ENCODE data around the gene CCDC34. TPM values are rescaled to one million over a fixed set of nuclear protein-coding genes. Genes with fewer than 3 reads are reported as not detected.

Gene CCDC34
- total RNA-seq, 2 experiments from 2014 or later, result 27.9 to 35.1 TPM

DNA sequence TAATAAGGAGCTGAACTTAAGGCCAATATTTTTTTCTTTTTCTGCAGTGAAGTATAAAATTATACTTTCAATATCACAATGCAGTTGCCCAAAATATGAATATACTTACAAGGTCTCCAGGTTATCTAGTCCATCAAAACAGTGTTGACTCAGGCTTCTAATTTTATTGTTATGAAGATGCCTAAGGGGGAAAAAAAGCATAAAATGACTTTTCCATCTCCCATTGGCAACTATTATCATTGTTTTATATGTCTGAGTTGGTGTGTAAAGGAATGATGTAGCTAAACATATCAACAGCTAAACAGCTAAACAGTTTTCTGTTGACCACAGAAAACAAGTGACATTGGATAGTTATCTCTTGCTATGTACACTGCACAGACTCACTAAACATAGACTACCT, 21.2 kb upstream of the CCDC34 start:
- H3K27me3 Mint-ChIP-seq, result no peaks in the 10 kb centered on the region
- H3K9me3 Mint-ChIP-seq, result no peaks in the 10 kb centered on the region
- H3K36me3 Mint-ChIP-seq, result no peaks in the 10 kb centered on the region
- no peak for DNase-seq
- H3K4me3 Mint-ChIP-seq, result no peak overlapping the region
- H3K4me1 Mint-ChIP-seq, result peaks cover 4% of the 10 kb centered on the region
- no peak overlapping the region for H3K27ac Mint-ChIP-seq

- H3K4me3 Mint-ChIP-seq, result no peak overlapping the region
- no peaks in the 10 kb centered on the region for H3K27me3 Mint-ChIP-seq
- no peaks in the 10 kb centered on the region for H3K36me3 Mint-ChIP-seq
- no peaks in the 10 kb centered on the region for H3K4me1 Mint-ChIP-seq
- no peak overlapping the region for H3K27ac Mint-ChIP-seq
- DNase-seq, result no peak
- no peaks in the 10 kb centered on the region for H3K9me3 Mint-ChIP-seq
These were observed 20.6 kb upstream of the CCDC34 start for GRCh38 chr11:27383645-27384044.

DNA sequence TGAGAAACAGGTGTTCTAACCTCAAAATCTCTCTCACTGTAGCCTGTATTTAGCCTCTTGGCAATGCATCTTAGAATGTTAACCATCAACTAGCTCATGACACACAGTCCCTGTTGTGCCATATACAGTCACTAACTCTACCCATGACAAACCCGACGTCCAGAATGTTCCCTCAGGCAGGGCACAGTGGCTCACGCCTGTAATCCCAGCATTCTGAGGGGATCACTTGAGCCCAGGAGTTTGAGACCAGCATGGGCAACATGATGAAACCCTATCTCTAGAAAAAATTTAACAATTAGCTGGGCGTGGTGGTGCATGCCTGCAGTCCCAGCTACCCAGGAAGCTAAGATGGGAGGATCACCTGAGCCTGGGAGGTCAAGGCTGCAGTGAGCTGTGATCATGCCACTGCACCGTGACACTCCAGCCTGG, 18.2 kb upstream of the CCDC34 start:
- no peaks in the 10 kb centered on the region for H3K9me3 Mint-ChIP-seq
- DNase-seq, result no peak
- no peaks in the 10 kb centered on the region for H3K4me1 Mint-ChIP-seq
- H3K4me3 Mint-ChIP-seq, result no peak overlapping the region
- H3K27ac Mint-ChIP-seq, result no peak overlapping the region
- no peaks in the 10 kb centered on the region for H3K27me3 Mint-ChIP-seq
- no peaks in the 10 kb centered on the region for H3K36me3 Mint-ChIP-seq

DNA sequence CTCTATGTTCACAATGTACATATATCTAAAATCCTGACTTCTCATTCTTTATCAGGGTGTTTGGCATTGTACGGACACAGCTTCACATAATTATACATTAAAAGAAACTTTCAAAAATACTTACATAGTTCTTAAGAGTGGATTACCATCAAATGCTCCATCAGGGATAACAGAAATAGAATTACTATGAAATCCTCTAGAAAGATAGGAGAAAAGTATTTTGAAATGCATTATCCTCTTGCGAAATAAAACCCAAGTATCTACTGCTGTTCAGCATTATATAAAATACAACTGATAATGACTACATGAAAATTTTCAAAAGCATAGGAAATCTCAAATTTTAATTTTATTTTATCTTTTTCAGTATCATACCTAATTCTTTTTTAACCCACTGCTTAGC, 17.8 kb upstream of the CCDC34 start:
- no peak for DNase-seq
- Mint-ChIP-seq H3K36me3 (no peaks in the 10 kb centered on the region), H3K4me3 (no peak overlapping the region), H3K9me3 (no peaks in the 10 kb centered on the region), H3K27ac (no peak overlapping the region), H3K4me1 (no peaks in the 10 kb centered on the region), H3K27me3 (no peaks in the 10 kb centered on the region)

DNA sequence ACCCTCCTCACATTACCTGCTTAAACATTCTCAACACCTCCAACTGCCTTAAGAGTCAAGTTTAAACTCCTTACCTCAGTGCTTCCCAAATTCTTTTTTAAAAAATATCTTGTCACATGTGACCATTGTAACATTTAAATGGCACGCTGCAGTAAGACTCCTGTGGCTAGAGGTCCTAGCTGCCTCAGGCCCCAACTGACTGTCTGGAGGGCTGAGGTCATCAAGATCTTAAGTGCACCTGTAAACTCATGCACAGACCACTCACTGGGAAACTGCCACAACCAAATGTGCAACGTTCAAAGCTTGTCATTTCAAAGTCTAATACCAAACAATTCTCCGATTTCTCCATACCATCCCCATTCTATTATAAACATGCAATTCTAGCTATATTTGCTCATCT, 16.4 kb upstream of the CCDC34 start:
- Mint-ChIP-seq H3K4me3 (no peak overlapping the region), H3K27ac (no peak overlapping the region), H3K36me3 (no peaks in the 10 kb centered on the region), H3K4me1 (no peaks in the 10 kb centered on the region), H3K9me3 (no peaks in the 10 kb centered on the region), H3K27me3 (no peaks in the 10 kb centered on the region)
- DNase-seq, result no peak

DNA sequence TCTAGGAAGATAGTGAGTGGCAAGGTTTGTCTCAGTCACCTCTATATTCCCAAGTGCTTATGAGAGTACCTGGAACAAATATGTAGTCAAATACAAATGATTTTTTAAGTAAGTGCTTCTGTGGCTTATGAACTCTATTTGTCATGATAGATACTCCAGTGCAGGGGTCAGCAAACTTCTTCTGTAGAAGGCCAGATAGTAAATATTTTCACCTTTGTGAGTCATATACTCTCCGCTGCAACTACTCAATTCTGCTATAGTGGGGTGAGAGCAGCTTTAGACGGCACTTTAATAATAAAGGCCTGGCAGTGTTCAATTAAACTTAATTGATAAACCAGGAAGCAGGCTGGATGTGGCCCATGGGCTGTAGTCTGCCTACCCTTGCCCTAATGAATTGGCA, 12.4 kb upstream of the CCDC34 start:
- no peak overlapping the region for H3K4me3 Mint-ChIP-seq
- H3K4me1 Mint-ChIP-seq, result no peaks in the 10 kb centered on the region
- no peaks in the 10 kb centered on the region for H3K36me3 Mint-ChIP-seq
- no peaks in the 10 kb centered on the region for H3K27me3 Mint-ChIP-seq
- no peak overlapping the region for H3K27ac Mint-ChIP-seq
- H3K9me3 Mint-ChIP-seq, result no peaks in the 10 kb centered on the region
- DNase-seq, result no peak

GRCh38 chr11:27373856-27374602, 11.0 kb upstream of the CCDC34 start:
- no peaks in the 10 kb centered on the region for H3K4me1 Mint-ChIP-seq
- no peaks in the 10 kb centered on the region for H3K36me3 Mint-ChIP-seq
- no peaks in the 10 kb centered on the region for H3K27me3 Mint-ChIP-seq
- no peak for DNase-seq
- no peak overlapping the region for H3K4me3 Mint-ChIP-seq
- H3K9me3 Mint-ChIP-seq, result no peaks in the 10 kb centered on the region
- no peak overlapping the region for H3K27ac Mint-ChIP-seq

GRCh38 chr11:27373392-27373791, 10.4 kb upstream of the CCDC34 start:
- Mint-ChIP-seq H3K9me3 (no peaks in the 10 kb centered on the region), H3K4me3 (no peak overlapping the region), H3K27ac (no peak overlapping the region), H3K27me3 (no peaks in the 10 kb centered on the region), H3K4me1 (no peaks in the 10 kb centered on the region), H3K36me3 (no peaks in the 10 kb centered on the region)
- no peak for DNase-seq

DNA sequence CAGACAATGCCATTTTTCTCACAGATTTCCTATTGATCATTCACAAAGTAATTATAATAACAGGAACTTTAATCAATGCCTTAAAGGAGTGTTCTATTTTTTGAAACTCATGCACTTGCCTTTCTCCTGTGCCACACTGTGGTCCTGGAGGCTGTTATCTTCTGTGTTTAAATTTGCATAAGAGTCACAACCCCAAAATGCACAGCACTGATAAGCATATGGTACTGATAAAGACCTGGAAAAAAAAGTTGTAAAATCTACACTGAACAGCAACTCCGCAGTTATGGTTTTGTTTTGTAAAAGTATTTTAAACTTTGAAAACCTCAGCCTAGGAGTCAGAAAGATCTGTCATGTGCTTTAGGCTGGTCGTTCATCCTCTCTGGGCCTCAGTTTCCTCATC, 9.1 kb upstream of the CCDC34 start:
- H3K4me1 Mint-ChIP-seq, result no peaks in the 10 kb centered on the region
- H3K4me3 Mint-ChIP-seq, result no peak overlapping the region
- no peak overlapping the region for H3K27ac Mint-ChIP-seq
- no peaks in the 10 kb centered on the region for H3K27me3 Mint-ChIP-seq
- H3K9me3 Mint-ChIP-seq, result no peaks in the 10 kb centered on the region
- no peaks in the 10 kb centered on the region for H3K36me3 Mint-ChIP-seq
- no peak for DNase-seq

- Mint-ChIP-seq H3K4me3 (no peak overlapping the region), H3K4me1 (no peaks in the 10 kb centered on the region), H3K36me3 (no peaks in the 10 kb centered on the region), H3K9me3 (no peaks in the 10 kb centered on the region), H3K27me3 (no peaks in the 10 kb centered on the region), H3K27ac (no peak overlapping the region)
- no peak for DNase-seq
These were observed 8.5 kb upstream of the CCDC34 start for GRCh38 chr11:27371489-27371888.

DNA sequence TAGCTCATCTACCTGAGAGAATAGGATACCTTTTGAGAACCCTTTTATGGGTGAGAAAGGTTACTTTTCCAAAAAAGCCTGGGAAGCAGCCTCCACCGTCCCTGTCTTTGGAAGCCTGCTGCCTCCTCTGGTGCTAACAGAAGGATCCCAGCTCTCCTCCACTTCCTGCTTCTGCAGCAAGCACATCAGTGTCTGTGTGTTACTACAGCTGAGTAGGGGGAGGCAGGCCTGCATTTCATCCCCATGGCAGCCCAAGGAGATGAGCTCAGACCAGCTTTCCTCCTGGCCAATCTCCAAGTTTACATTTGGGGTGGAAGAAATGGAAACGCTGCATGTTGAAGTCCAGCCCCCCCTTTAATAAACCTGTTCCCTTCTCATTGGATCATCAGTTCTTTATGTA, 7.4 kb upstream of the CCDC34 start:
- H3K4me1 Mint-ChIP-seq, result no peaks in the 10 kb centered on the region
- H3K36me3 Mint-ChIP-seq, result no peaks in the 10 kb centered on the region
- H3K27ac Mint-ChIP-seq, result no peak overlapping the region
- no peaks in the 10 kb centered on the region for H3K9me3 Mint-ChIP-seq
- H3K27me3 Mint-ChIP-seq, result no peaks in the 10 kb centered on the region
- no peak for DNase-seq
- H3K4me3 Mint-ChIP-seq, result no peak overlapping the region

GRCh38 chr11:27367881-27368280, 4.9 kb upstream of the CCDC34 start:
- Mint-ChIP-seq H3K36me3 (peaks cover under 1% of the 10 kb centered on the region), H3K4me3 (no peak overlapping the region), H3K9me3 (no peaks in the 10 kb centered on the region), H3K4me1 (peaks cover 12% of the 10 kb centered on the region), H3K27me3 (no peaks in the 10 kb centered on the region), H3K27ac (no peak overlapping the region)
- no peak for DNase-seq

GRCh38 chr11:27363576-27364117, 632 bp upstream of the CCDC34 start:
- H3K27ac Mint-ChIP-seq, result peak overlapping the region; percentile 76

GRCh38 chr11:27361649-27362431, 1.2 kb downstream of the CCDC34 start:
- peaks cover 8% of the 10 kb centered on the region for H3K36me3 Mint-ChIP-seq
- H3K27me3 Mint-ChIP-seq, result no peaks in the 10 kb centered on the region
- no peaks in the 10 kb centered on the region for H3K9me3 Mint-ChIP-seq
- H3K4me1 Mint-ChIP-seq, result peaks cover 35% of the 10 kb centered on the region
- no peak overlapping the region for H3K27ac Mint-ChIP-seq
- peak overlapping the region; percentile 94 for H3K4me3 Mint-ChIP-seq
- no peak for DNase-seq

More at GRCh38 chr11:27363576-27364117, 632 bp upstream of the CCDC34 start:
- H3K9me3 Mint-ChIP-seq, result no peaks in the 10 kb centered on the region
- peaks cover 35% of the 10 kb centered on the region for H3K4me1 Mint-ChIP-seq
- no peak for DNase-seq
- peak overlapping the region; percentile 94 for H3K4me3 Mint-ChIP-seq
- H3K27me3 Mint-ChIP-seq, result no peaks in the 10 kb centered on the region
- H3K36me3 Mint-ChIP-seq, result peaks cover 7% of the 10 kb centered on the region

- H3K27me3 Mint-ChIP-seq, result no peaks in the 10 kb centered on the region
- H3K27ac Mint-ChIP-seq, result no peak overlapping the region
These were observed 4.7 kb downstream of the CCDC34 start for GRCh38 chr11:27358296-27358695.

More at GRCh38 chr11:27358296-27358695, 4.7 kb downstream of the CCDC34 start:
- Mint-ChIP-seq H3K36me3 (peaks cover 8% of the 10 kb centered on the region), H3K4me1 (peaks cover 25% of the 10 kb centered on the region), H3K9me3 (no peaks in the 10 kb centered on the region), H3K4me3 (no peak overlapping the region)
- DNase-seq, result no peak
